Small intestine (tissue), 7 donors: ENCODE measurements around the gene LRRC61. TPM values are rescaled to one million over a fixed set of nuclear protein-coding genes. Genes with fewer than 3 reads are reported as not detected.

ENCODE experiments used
- DNase-seq, 2 donors: peaks; one replicate each; pipeline versions ENCODE4 v3.0.0 to v3.0.0-alpha.2; 2013
- FAIRE-seq: peaks from 2 replicates; lab custom pipeline; 2012; peaks lifted over from hg19 to GRCh38; lab: Jason Lieb, UNC
- H3K27ac ChIP-seq, 3 donors: one replicate each; pipeline ENCODE4 v1.5.1; 2013; ENCODE audit warnings: low read length in 2 of 3, mild to moderate bottlenecking in 2 of 3, control low read depth in 1 of 3, inconsistent platforms in 1 of 3, low read depth in 1 of 3, moderate library complexity in 1 of 3
- H3K27me3 ChIP-seq, 3 donors: one replicate each; pipeline ENCODE4 v1.6.1; 2013; ENCODE audit warnings: low read length in 3 of 3, inconsistent platforms in 1 of 3; ENCODE audit not compliant: control insufficient read depth in 3 of 3, insufficient read depth in 3 of 3
- H3K36me3 ChIP-seq, 3 donors: one replicate each; pipeline ENCODE4 v1.6.1; 2013; ENCODE audit warnings: low read length in 3 of 3, inconsistent platforms in 1 of 3, low read depth in 1 of 3, mild to moderate bottlenecking in 1 of 3, moderate library complexity in 1 of 3; ENCODE audit not compliant: control insufficient read depth in 3 of 3, insufficient read depth in 2 of 3
- H3K4me1 ChIP-seq, 3 donors: one replicate each; pipeline ENCODE4 v1.6.1; 2013; ENCODE audit warnings: low read length in 2 of 3, inconsistent platforms in 1 of 3, low read depth in 1 of 3, mild to moderate bottlenecking in 1 of 3, moderate library complexity in 1 of 3; ENCODE audit not compliant: control insufficient read depth in 3 of 3, insufficient read depth in 2 of 3
- H3K4me3 ChIP-seq, 3 donors: one replicate each; pipeline ENCODE4 v1.5.1; 2013; ENCODE audit warnings: low read length in 3 of 3, control low read depth in 1 of 3, inconsistent platforms in 1 of 3, low read depth in 1 of 3, mild to moderate bottlenecking in 1 of 3, moderate library complexity in 1 of 3
- H3K9me3 ChIP-seq, 2 donors: one replicate each; pipeline ENCODE4 v1.6.1; 2013; ENCODE audit warnings: low read depth in 1 of 2, low read length in 1 of 2; ENCODE audit not compliant: control insufficient read depth in 2 of 2, insufficient read depth in 1 of 2
- WGBS, 3 donors: extraction: QIAGEN DNeasy Blood & Tissue Kit; methylation state at CpG; one replicate each; pipeline ENCODE4 v1.1.7; 2013; 5-methylcytosine and 5-hydroxymethylcytosine counted together
- polyA plus RNA-seq, 4 donors: library from polyadenylated mRNA; stranded (reverse) in 3 of 4; unstranded in 1 of 4; fragments of 200-250 nt in 3 of 4; fragments of 120-200 nt in 1 of 4; gene quantifications; one replicate each; pipeline versions ENCODE4 v1.2.1 to v1.2.3, GENCODE V29; 2013
- donor health status: healthy with polysubstance abuse.
- donor health status: control.
- donor health status: control.
- donor health status: Bipolar disorder and iron deficiency.
- donor health status: healthy.

The LRRC61 gene
- polyA plus RNA-seq, 4 donors = 5.6 to 23.6 (median 12.3) TPM

GRCh38 chr7:150329331-150330120, 6.4 kb downstream of the LRRC61 start:
- Histone ChIP-seq H3K9me3 (no peaks in the 10 kb centered on the region), H3K27ac (no peak overlapping the region), H3K4me3 (no peak overlapping the region), H3K4me1 (peaks cover 0 to 6% (median under 1%) of the 10 kb centered on the region in 3 donors), H3K27me3 (no peaks in the 10 kb centered on the region), H3K36me3 (peaks cover 2 to 82% (median 10%) of the 10 kb centered on the region in 3 donors)
- 79 to 84% (median 83%) methylated on average over 22 of the region's 22 CpGs for WGBS, 3 donors
- DNase-seq (no peak), FAIRE-seq (no peak)

- FAIRE-seq = no peak
- no peak for DNase-seq
- peaks cover 2 to 80% (median 10%) of the 10 kb centered on the region in 3 donors for H3K36me3 ChIP-seq
- H3K27me3 ChIP-seq = no peaks in the 10 kb centered on the region
- H3K4me1 ChIP-seq = peaks cover 0 to 4% (median 0%) of the 10 kb centered on the region in 3 donors
- H3K4me3 ChIP-seq = no peak overlapping the region
- no peaks in the 10 kb centered on the region for H3K9me3 ChIP-seq
- no peak overlapping the region for H3K27ac ChIP-seq
- 92 to 96% (median 95%) methylated on average over 19 of the region's 19 CpGs for WGBS, 3 donors
These were observed 7.2 kb downstream of the LRRC61 start for GRCh38 chr7:150330211-150330885.

GRCh38 chr7:150332852-150333635, 9.9 kb downstream of the LRRC61 start:
- no peak overlapping the region for H3K27ac ChIP-seq
- peaks cover 0 to 4% (median 0%) of the 10 kb centered on the region in 3 donors for H3K4me1 ChIP-seq
- DNase-seq = no peak
- H3K4me3 ChIP-seq = no peak overlapping the region
- no peaks in the 10 kb centered on the region for H3K27me3 ChIP-seq
- no peak for FAIRE-seq
- no peaks in the 10 kb centered on the region for H3K9me3 ChIP-seq
- 93 to 97% (median 96%) methylated on average over 18 of the region's 18 CpGs for WGBS, 3 donors
- H3K36me3 ChIP-seq = peaks cover 0 to 76% (median 6%) of the 10 kb centered on the region in 3 donors

- no peak for FAIRE-seq
- WGBS, 3 donors = 90 to 98% (median 95%) methylated on average over 9 to 10 of the region's 10 CpGs
- Histone ChIP-seq H3K4me3 (no peak overlapping the region), H3K27me3 (no peaks in the 10 kb centered on the region), H3K9me3 (no peaks in the 10 kb centered on the region), H3K4me1 (peaks cover 0 to 4% (median 0%) of the 10 kb centered on the region in 3 donors), H3K36me3 (peaks cover 0 to 78% (median 6%) of the 10 kb centered on the region in 3 donors), H3K27ac (no peak overlapping the region)
- DNase-seq = no peak
These were observed 10.5 kb downstream of the LRRC61 start for GRCh38 chr7:150333659-150334058.

- DNase-seq (no peak), FAIRE-seq (no peak)
- Histone ChIP-seq H3K4me1 (peaks cover 0 to 4% (median 0%) of the 10 kb centered on the region in 3 donors), H3K4me3 (no peak overlapping the region), H3K9me3 (no peaks in the 10 kb centered on the region), H3K27ac (no peak overlapping the region), H3K36me3 (peaks cover 0 to 78% (median 4%) of the 10 kb centered on the region in 3 donors), H3K27me3 (no peaks in the 10 kb centered on the region)
- WGBS, 3 donors = 89 to 92% (median 91%) methylated on average over 8 of the region's 8 CpGs
These were observed 11.0 kb downstream of the LRRC61 start for GRCh38 chr7:150334108-150334507.

GRCh38 chr7:150335108-150335773, 12.1 kb downstream of the LRRC61 start:
- DNase-seq (peak in 1 of 2 donors; percentile 20), FAIRE-seq (no peak)
- Histone ChIP-seq H3K4me3 (no peak overlapping the region), H3K4me1 (peaks cover 0 to 10% (median 0%) of the 10 kb centered on the region in 3 donors), H3K27ac (peak overlapping the region in 2 of 3 donors; percentile 20 to 61), H3K9me3 (no peaks in the 10 kb centered on the region), H3K27me3 (no peaks in the 10 kb centered on the region), H3K36me3 (peaks cover 0 to 75% (median 2%) of the 10 kb centered on the region in 3 donors)
- WGBS, 3 donors = 48 to 58% (median 50%) methylated on average over 7 of the region's 7 CpGs

- no peaks in the 10 kb centered on the region for H3K9me3 ChIP-seq
- H3K4me3 ChIP-seq = no peak overlapping the region
- peak overlapping the region in 2 of 3 donors; percentile 20 to 61 for H3K27ac ChIP-seq
- H3K4me1 ChIP-seq = peaks cover 0 to 12% (median 2%) of the 10 kb centered on the region in 3 donors
- no peak for FAIRE-seq
- H3K36me3 ChIP-seq = peaks cover 0 to 70% (median 2%) of the 10 kb centered on the region in 3 donors
- WGBS, 3 donors = 69 to 75% (median 70%) methylated on average over 6 of the region's 6 CpGs
- H3K27me3 ChIP-seq = peaks cover 0 to 2% (median 0%) of the 10 kb centered on the region in 3 donors
- no peak for DNase-seq
These were observed 12.6 kb downstream of the LRRC61 start for GRCh38 chr7:150335774-150336112.
